ENCODE data around the gene BAZ1B.
A peak's percentile ranks its signal among the peaks of the same experiment; 100 is the strongest.
"Not testable (repeated sequence)": the region's sequence is repeated elsewhere in the genome, so short reads cannot be mapped to it uniquely, and the experiment has no call there.

BAZ1B gene

GRCh38 chr7:73426016-73426415 lies 96.1 kb downstream of the BAZ1B start:
- no peak for DNase-seq (ENCODE audit: low read depth)

DNA sequence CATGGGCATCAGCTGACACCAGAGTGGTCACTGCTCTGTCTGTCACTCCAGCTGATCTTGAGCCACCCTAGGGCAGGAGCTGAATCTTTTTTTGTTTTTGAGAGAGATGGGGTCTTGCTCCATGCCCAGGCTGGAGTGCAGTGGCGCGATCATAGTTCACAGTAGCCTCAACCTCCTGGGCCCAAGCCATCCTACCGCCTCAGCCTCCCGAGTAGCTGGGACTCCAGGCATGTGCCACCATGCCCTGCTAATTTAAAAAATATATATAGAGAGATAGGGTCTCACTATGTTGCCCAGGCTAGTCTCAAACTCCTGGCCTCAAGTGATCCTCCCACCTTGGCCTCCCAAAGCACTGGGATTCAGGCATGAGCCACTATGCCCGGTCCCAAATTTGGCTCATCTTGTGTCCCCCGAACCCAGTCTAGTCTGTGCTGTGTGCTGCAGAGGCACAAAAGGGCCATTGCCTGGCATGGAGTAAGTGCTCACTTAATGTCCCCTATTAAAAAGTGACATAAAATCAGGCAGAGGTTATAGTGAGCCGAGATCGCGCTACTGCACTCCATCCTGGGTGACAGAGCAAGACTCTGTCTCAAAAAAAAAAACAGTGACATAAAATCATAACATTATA lies 96.6 kb downstream of the BAZ1B start:
- no peak for DNase-seq (ENCODE audit: low read depth)

GRCh38 chr7:73424489-73424885 lies 97.6 kb downstream of the BAZ1B start:
- DNase-seq (ENCODE audit: low read depth) = no peak

- DNase-seq (ENCODE audit: low read depth) = no peak
These were observed 98.3 kb downstream of the BAZ1B start for GRCh38 chr7:73423519-73424488.

- not testable (repeated sequence) for DNase-seq (ENCODE audit: low read depth)
These were observed 101.5 kb downstream of the BAZ1B start for GRCh38 chr7:73420610-73421009.

DNA sequence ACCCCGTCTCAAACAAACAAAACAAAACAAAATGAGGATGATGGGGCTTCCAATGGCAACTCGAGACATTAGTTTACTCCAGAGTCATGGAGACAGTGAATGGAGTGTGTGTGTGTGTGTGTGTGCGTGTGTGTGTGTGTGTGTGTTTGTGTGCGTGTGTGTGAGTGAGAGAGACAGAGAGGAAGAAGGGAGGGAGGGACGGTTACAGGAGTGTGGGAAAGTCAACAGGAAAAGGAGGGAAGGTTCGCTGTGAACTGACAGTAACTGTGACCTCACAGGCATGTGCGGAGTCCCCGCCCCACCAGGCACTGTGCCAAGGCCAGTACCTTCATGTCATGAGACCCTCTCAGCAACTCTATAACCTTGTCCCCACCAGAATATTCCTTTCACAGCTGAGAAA lies 102.1 kb downstream of the BAZ1B start:
- peak; percentile 23 for DNase-seq (ENCODE audit: low read depth)

DNA sequence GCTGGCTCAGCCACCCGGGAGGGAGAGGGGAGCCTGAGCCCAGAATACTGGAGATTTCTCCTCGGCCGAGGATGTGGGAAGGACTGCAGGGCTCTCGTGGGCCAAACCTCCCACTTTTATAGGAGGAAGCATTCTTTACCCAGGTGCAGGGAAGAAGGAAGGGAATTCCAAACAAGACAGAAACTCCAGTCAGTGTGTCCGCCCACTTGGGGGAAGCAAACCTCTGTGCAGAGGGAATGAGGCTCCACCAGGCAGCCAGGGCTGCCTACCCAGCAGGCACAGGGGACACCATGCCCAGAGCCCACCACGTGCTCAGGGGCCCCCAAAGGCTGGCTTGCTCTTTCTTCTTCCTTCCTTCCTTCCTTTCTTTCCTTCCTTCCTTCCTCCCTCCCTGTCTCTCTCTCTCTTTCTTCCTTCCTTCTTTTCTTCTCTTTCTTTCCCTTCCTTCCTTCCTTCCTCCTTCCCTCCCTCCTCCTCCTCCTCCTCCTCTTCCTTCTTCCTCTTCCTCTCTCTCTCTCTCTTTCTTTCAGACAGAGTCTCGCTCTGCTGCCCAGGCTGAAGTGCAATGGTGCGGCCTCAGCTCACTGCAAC lies 103.9 kb downstream of the BAZ1B start:
- no peak for DNase-seq (ENCODE audit: low read depth)

GRCh38 chr7:73410541-73411131 lies 111.5 kb downstream of the BAZ1B start:
- not testable (repeated sequence) for DNase-seq (ENCODE audit: low read depth)

GRCh38 chr7:73404860-73405259 lies 117.2 kb downstream of the BAZ1B start:
- not testable (repeated sequence) for DNase-seq (ENCODE audit: low read depth)

- DNase-seq (ENCODE audit: low read depth) = peak; percentile 83
These were observed 122.7 kb downstream of the BAZ1B start for GRCh38 chr7:73399185-73400050.

DNA sequence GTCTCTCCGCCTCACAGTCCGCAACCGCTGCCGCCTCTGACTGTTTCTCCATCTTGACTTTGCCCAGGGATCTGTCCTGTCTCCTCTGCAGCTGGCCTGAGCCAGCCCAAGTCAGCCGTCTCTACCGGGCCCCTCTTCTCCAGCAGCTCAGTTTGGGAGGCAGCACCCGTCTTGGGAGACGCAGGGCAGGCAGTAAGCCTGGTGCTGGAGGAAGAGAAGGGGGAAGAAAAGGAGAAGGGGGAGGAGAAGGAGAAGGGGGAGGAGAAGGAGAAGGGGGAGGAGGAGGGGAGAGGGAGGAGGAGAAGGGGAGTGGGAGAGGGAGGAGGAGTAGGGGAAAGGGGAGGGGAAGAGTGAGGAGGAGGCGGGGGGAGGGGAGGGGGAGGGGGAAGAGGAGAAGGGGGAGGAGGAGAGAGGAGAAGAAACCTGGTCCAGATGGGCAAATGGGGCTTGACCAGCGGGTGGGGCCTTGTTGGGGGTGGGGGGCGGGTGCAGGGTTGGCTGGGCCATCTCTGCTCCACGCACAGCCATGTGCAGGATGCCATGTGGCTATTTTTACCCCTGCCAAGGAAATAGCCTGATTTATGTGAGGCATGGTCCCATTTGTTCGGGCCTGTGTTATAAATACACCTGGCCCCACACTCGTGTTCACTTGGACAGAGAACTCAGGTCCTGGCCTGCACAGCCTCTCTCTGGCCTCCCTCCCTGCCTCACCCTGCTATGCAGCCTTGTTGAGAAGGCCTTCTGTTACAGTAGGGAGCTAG lies 124.4 kb downstream of the BAZ1B start:
- peak; percentile 5 for DNase-seq (ENCODE audit: low read depth)

DNA sequence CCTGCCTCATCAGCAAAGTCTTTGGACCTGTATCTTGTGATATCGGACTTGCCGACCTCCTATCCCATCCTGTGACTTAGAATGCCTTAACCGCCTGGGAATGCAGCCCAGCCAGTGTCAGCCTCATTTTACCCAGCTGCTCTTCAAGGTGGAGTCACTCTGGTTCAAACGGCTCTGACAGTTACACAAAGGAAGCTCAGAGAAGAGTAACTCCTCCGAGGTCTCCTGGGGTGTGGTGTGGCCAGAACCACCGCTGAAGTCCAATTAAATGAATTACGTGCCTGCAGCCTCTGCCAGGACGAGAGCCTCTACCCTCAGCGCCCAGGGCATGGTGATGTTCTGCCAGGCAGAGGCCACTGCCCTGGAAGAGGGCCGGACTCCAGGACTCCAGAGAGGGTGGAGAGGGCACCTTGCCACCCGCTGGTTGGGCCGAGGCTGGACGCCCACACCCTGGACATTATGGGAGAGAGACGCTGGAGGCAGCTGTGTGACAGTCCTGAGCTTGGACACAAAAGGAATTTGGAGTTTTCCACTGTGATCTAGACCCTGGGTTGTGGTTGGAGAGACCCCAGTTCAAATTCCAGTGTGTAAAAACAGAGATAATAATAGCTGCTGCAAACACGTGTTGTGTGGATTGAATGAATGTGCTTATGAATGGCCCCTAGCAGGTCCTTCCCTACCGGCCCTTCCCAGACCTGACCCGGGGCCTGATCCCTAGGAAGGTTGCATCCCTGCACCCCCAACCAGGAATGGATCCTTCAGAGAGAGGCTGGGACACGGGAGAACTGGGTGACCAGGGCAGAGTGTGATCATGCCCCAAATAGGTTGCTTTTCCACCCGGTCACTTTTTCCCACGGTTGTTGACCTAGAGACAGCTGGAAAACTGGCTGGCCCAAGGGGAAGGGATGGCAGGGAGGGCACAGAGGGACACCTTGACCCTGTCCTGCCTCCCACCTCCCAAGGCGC lies 126.3 kb downstream of the BAZ1B start:
- DNase-seq (ENCODE audit: low read depth) = no peak

- DNase-seq (ENCODE audit: low read depth) = peak; percentile 29
These were observed 127.7 kb downstream of the BAZ1B start for GRCh38 chr7:73394422-73394821.

- no peak for DNase-seq (ENCODE audit: low read depth)
These were observed 130.7 kb downstream of the BAZ1B start for GRCh38 chr7:73391396-73391795.

All from amniotic epithelial cell (primary cell).